ENCODE data around the gene CDK2AP2.
A peak's percentile ranks its signal among the peaks of the same experiment; 100 is the strongest.

CDK2AP2 gene

GRCh38 chr11:67466367-67466766 lies 41.6 kb downstream of the CDK2AP2 start:
- DNase-seq (ENCODE audit: low read depth) = no peak

- DNase-seq (ENCODE audit: low read depth) = peak; percentile 17
These were observed 42.4 kb downstream of the CDK2AP2 start for GRCh38 chr11:67465530-67465929.

GRCh38 chr11:67465189-67465510 lies 42.8 kb downstream of the CDK2AP2 start:
- no peak for DNase-seq (ENCODE audit: low read depth)

- peak; percentile 34 for DNase-seq (ENCODE audit: low read depth)
These were observed 43.4 kb downstream of the CDK2AP2 start for GRCh38 chr11:67464411-67465188.

- DNase-seq (ENCODE audit: low read depth) = no peak
These were observed 44.1 kb downstream of the CDK2AP2 start for GRCh38 chr11:67463680-67464410.

- no peak for DNase-seq (ENCODE audit: low read depth)
These were observed 44.8 kb downstream of the CDK2AP2 start for GRCh38 chr11:67463186-67463585.

- DNase-seq (ENCODE audit: low read depth) = no peak
These were observed 49.7 kb downstream of the CDK2AP2 start for GRCh38 chr11:67458266-67458665.

GRCh38 chr11:67457453-67457852 lies 50.5 kb downstream of the CDK2AP2 start:
- no peak for DNase-seq (ENCODE audit: low read depth)
